Heart left ventricle (tissue), 16 donors: ENCODE measurements around the gene SELENOK. TPM values are rescaled to one million over a fixed set of nuclear protein-coding genes. Genes with fewer than 3 reads are reported as not detected.

Source experiments
- ATAC-seq, 4 donors: fragments of 200-7000 bp; cut with Tn5 transposase; one replicate each; pipeline ENCODE4 v1.9.1; 2020 to 2022; ENCODE audit warnings: moderate library complexity in 4 of 4, mild to moderate bottlenecking in 3 of 4, moderate number of reproducible peaks in 1 of 4
- DNase-seq, 5 donors: peaks; one replicate each; pipeline ENCODE4 v3.0.0-alpha.2; 2020
- H3K27ac ChIP-seq, 12 donors: fragments of 200-600 bp; sonication (generic) in 4 of 12; one replicate each; pipeline versions ENCODE4 v1.5.0 to v1.8.0; 2016 to 2022; ENCODE audit warnings: mild to moderate bottlenecking in 2 of 12
- H3K27me3 ChIP-seq, 9 donors: fragments of 200-600 bp; sonication (generic) in 2 of 9; one replicate each; pipeline versions ENCODE4 v1.5.1 to v1.8.0; 2016 to 2022; ENCODE audit warnings: mild to moderate bottlenecking in 3 of 9
- H3K36me3 ChIP-seq, 9 donors: fragments of 200-600 bp; sonication (generic) in 2 of 9; one replicate each; pipeline versions ENCODE4 v1.5.0 to v1.8.0; 2018 to 2022; ENCODE audit warnings: mild to moderate bottlenecking in 2 of 9
- H3K4me1 ChIP-seq, 12 donors: fragments of 200-600 bp; sonication (generic) in 4 of 12; one replicate each; pipeline versions ENCODE4 v1.5.0 to v1.8.0; 2016 to 2022; ENCODE audit warnings: mild to moderate bottlenecking in 3 of 12
- H3K4me3 ChIP-seq, 12 donors: fragments of 200-600 bp; sonication (generic) in 4 of 12; one replicate each; pipeline versions ENCODE4 v1.5.0 to v1.8.0; 2017 to 2022; ENCODE audit warnings: mild to moderate bottlenecking in 9 of 12, moderate library complexity in 4 of 12
- H3K9me3 ChIP-seq, 12 donors: fragments of 200-600 bp; sonication (generic) in 4 of 12; one replicate each; pipeline versions ENCODE4 v1.5.0 to v1.8.0; 2016 to 2022; ENCODE audit warnings: mild to moderate bottlenecking in 1 of 12
- POLR2A ChIP-seq, 2 donors: fragments of 450-650 bp; IDR thresholded peaks; one replicate each; pipeline ENCODE4 v1.6.1; 2017; ENCODE audit warnings: antibody characterized with exemption in 2 of 2, mild to moderate bottlenecking in 2 of 2, moderate library complexity in 2 of 2
- WGBS, 4 donors: extraction: QIAGEN DNeasy Blood & Tissue Kit in 2 of 4; methylation state at CpG; one replicate each; pipeline versions ENCODE4 v1.1.5 to v1.1.7; 2013 to 2018; 5-methylcytosine and 5-hydroxymethylcytosine counted together
- intact Hi-C, 10 donors: fragments of 100-400 bp; cut with DNase I; formaldehyde crosslinking; loops; one replicate each; pipeline versions ENCODE4 v1.11.1 to v1.14.2; 2022
- polyA plus RNA-seq, 2 donors: library from polyadenylated mRNA; stranded (reverse); fragments of 200-250 nt; gene quantifications; one replicate each; pipeline ENCODE4 v1.2.3, GENCODE V29; 2013
- total RNA-seq, 9 donors: library from RNA; depleted of rRNA in 2 of 9; stranded (reverse); fragments of >200 nt in 2 of 9; fragmentation: NEBNext Ultra II Directional in 3 of 9; extraction: Animal tissue kit (Norgen Biotek cat#: 25700) in 3 of 9; gene quantifications; one replicate each; pipeline versions ENCODE4 v1.1.0 to v1.2.4, GENCODE V29; 2016 to 2023
- TF ChIP-seq, protein P1 (sequence below), 12 donors: fragments of 200-600 bp; sonication (generic) in 4 of 12; IDR thresholded peaks; one replicate each; pipeline versions ENCODE4 v1.5.0 to v1.8.0; 2018 to 2022; ENCODE audit warnings: antibody characterized with exemption in 12 of 12, mild to moderate bottlenecking in 5 of 12
- donor health status: ischemic (EF 13 %, LVEDD 7.1; RV severe dilation, severe dysfunction).
- donor health status: healthy with polysubstance abuse.
- donor health status: DM: no; HTN: yes; CAD: no.
- donor health status: DM: no; HTN: no; CAD: no.
- donor health status: ischemic (EF 25% LVEDD 6.9; RV normal size, moderate dysfunction).
- donor health status: ischemic (EF 25% LVEDD 5.7; RV mildly dilated, moderate dysfunction).
- donor health status: healthy.
- donor health status: DM: yes; HTN: yes; CAD: no.
- donor health status: ischemic (EF 35%, LVEDD 5.7; RV mildly dilated, moderate dysfunction).
- donor health status: nonischemic (EF 11% LVEDD 7.7; RV severe dilation, severe dysfunction).
- donor health status: DM: yes; HTN: yes; CAD: no.
- donor health status: PGD.
- donor health status: ischemic (EF 29% LVEDD 5.4; RV normal size, mild dysfunction).
- donor health status: nonischemic (EF 23%, LVEDD 6.1; RV moderate dilation, normal function).

SELENOK gene
- total and polyA plus RNA-seq, 11 donors: 65.7 to 242 (median 100) TPM

DNA sequence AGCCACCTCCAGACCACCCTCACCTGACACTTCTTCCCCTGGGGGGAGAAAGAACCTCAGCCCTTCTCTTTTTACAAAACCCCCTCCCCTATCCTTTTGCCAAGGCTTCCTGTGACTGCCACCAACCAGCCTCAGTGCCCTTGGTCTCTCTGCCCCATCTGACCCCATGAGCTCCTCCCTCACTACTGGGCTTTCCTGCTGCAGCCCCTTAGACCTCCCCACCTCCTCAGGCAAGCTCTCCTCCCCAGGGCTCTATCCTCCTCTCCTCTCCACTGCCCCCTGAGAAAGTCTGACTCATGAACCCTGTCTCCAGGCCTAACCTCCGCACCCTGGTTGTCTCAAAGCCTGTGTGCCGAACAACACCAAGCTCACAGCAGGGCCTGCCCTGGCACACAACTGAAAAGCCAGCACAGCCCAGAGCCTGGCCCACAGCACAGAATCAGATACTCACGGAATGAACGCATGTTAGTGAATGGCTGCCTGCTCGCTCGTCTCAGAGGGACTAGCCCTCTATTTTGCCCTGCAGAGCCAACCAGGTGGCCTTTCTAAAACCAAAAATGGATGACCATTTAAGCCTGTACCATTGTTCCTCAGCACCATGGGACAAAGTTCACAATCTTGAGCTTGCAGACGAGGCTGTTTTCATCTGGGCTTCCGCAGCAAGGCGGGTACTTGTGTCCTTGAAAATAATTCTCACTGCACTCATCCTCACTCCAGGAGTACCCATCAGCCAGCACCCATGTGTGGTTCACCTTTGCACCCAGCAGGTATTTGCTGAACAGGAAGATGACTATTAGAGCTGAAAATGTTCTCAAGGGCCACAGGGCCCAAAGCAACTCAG, 47.2 kb downstream of the SELENOK start:
- Histone ChIP-seq H3K36me3 (no peaks in the 10 kb centered on the region), H3K27ac (no peak overlapping the region), H3K27me3 (peaks cover 0 to 27% (median 10%) of the 10 kb centered on the region in 9 donors), H3K4me3 (no peak overlapping the region), H3K4me1 (peaks cover 0 to 18% (median 5%) of the 10 kb centered on the region in 12 donors), H3K9me3 (no peaks in the 10 kb centered on the region)
- TF ChIP-seq POLR2A (IDR thresholded peaks at IDR 0.05): no peak
- TF ChIP-seq, protein P1, sequence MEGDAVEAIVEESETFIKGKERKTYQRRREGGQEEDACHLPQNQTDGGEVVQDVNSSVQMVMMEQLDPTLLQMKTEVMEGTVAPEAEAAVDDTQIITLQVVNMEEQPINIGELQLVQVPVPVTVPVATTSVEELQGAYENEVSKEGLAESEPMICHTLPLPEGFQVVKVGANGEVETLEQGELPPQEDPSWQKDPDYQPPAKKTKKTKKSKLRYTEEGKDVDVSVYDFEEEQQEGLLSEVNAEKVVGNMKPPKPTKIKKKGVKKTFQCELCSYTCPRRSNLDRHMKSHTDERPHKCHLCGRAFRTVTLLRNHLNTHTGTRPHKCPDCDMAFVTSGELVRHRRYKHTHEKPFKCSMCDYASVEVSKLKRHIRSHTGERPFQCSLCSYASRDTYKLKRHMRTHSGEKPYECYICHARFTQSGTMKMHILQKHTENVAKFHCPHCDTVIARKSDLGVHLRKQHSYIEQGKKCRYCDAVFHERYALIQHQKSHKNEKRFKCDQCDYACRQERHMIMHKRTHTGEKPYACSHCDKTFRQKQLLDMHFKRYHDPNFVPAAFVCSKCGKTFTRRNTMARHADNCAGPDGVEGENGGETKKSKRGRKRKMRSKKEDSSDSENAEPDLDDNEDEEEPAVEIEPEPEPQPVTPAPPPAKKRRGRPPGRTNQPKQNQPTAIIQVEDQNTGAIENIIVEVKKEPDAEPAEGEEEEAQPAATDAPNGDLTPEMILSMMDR (IDR thresholded peaks at IDR 0.05): no peak
- no peak for DNase-seq
- ATAC-seq: no peak
- intact Hi-C loops: no loop called here
- WGBS, 4 donors: 92 to 96% (median 93%) methylated on average over 9 of the region's 9 CpGs

DNA sequence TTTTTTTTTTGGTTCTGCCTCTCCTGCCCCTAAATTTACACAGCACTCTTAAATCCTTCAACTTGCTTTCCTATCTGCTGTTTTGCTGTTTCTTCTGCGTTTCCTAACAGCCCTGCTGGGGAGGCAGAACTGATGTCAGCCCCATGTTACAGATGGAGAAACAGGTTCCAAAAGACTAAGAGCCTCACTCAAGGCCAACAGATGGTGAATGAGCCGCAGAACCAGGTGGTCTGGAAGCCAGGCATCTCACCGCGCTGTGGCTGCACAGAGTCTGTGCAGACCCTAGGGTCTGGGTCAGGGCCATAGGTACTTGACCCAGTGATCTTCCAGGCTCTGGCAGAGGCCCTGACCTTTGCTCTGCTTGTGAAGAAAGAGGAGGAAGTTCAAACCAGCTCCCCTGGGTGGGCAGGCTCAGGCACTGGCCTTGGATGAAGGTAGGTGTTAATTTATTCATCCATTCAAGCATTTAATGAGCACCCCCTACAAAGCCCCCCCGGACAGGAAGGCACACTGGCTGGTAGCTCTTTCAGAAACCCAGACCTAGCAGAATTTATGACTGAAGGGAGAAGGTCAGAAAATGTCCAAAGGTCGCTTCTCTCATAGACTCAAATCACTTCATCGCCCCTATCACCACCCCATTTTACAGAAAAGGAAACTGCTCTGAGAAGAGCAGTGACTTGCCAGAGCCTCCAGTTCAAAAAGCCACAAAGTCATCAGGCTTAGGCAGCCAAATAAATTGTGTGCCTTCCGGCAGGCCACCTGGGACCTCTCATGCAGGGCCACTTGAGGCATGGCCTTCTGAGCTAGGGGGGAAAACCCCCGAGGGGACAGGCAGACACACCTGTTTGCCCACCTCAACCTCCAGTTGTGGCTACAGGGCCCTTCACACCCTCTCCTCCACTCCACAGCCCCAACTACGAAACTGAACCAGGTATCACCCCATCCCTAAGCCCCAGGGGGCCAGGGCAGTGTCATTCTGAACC, 48.2 kb downstream of the SELENOK start:
- Histone ChIP-seq H3K27me3 (peaks cover 0 to 27% (median 10%) of the 10 kb centered on the region in 9 donors), H3K36me3 (no peaks in the 10 kb centered on the region), H3K4me1 (peaks cover 0 to 18% (median 5%) of the 10 kb centered on the region in 12 donors), H3K4me3 (no peak overlapping the region), H3K9me3 (no peaks in the 10 kb centered on the region), H3K27ac (peak overlapping the region in 1 of 12 donors; percentile 16)
- TF ChIP-seq, protein P1 (IDR thresholded peaks at IDR 0.05): no peak
- no peak for TF ChIP-seq POLR2A (IDR thresholded peaks at IDR 0.05)
- WGBS, 4 donors: 78 to 82% (median 80%) methylated on average over 10 of the region's 10 CpGs
- ATAC-seq (no peak), DNase-seq (no peak)
- intact Hi-C loops: no loop called here

DNA sequence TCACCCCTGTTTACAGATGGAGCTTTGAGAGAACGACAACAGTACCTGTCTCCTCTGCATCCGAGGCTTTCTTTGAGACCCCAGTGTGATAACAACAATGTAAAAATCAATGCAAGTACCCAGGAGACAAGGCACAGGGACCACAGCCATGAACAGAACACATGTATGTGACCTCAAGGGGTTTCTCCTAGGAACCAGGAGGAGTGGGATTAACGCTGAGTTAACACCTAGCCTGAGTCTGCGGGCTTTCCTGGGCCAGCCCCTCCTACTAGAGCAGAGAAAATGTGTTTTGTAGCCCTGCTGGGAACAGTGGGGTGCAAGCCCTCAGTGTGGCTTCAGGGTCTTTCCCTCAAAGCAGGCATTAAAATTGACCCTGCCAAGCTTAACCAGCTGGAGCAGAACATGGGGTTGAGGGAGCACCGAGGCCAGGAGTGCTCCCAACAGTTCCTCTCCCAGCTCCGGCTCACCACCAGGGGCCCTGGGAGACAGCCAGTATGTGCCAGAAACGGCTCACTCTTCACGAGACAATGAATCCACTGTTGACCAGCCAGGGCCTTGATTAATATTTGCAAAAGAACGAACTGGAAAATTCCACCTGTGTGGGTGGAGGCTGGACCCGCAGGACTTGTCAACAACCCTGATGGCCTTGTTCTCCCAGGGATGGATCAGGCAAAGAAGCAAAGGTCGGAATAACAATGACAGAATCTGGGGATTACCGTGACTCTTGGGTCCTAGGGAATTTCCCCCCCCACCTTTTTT, 49.0 kb downstream of the SELENOK start:
- no peak for TF ChIP-seq POLR2A (IDR thresholded peaks at IDR 0.05)
- TF ChIP-seq, protein P1 (IDR thresholded peaks at IDR 0.05): no peak
- Histone ChIP-seq H3K27me3 (peaks cover 0 to 27% (median 10%) of the 10 kb centered on the region in 9 donors), H3K4me3 (no peak overlapping the region), H3K4me1 (peaks cover 0 to 18% (median 5%) of the 10 kb centered on the region in 12 donors), H3K9me3 (no peaks in the 10 kb centered on the region), H3K27ac (no peak overlapping the region), H3K36me3 (no peaks in the 10 kb centered on the region)
- DNase-seq (peak in 3 of 5 donors; percentile 39 to 58 (median 54)), ATAC-seq (peak in 3 of 4 donors; percentile 23 to 61 (median 38))
- 40 to 50% (median 46%) methylated on average over 11 to 12 of the region's 12 CpGs for WGBS, 4 donors
- intact Hi-C loops: no loop called here
